ENCODE data around the gene DUOXA1. TPM values are rescaled to one million over a fixed set of nuclear protein-coding genes. Genes with fewer than 3 reads are reported as not detected.

The DUOXA1 gene
- polyA plus RNA-seq, 1 donor (not counting 4 experiments of a cell fraction or from before 2014, with no cell fraction given), result 15.1 TPM

DNA sequence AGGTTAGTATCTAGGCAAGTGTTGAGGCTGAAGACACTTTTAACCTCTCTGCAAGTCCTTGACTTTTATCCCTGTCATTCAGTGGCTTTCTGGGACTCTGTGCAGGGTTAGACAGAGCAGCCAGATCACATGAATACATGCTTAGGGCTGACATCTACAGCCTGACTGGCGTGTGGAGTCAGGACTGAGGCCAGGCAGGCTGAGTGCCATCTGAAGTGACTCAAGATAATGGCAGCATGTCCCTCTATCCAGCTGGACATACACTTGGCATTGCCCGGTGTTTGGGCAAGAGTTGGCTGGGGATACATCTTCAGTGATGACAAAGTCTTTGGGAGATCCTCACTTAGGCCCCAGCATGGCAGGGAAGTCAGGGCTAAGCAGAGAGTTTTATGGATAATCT lies 38.1 kb downstream of the DUOXA1 start:
- Histone ChIP-seq H3K79me2 (ENCODE audit: control insufficient read depth, insufficient read depth, low read length) (no peaks in the 10 kb centered on the region), H3K9me1 (ENCODE audit: control insufficient read depth, extremely low read depth, insufficient read depth, low read length) (no peaks in the 10 kb centered on the region), H3K4me3 (ENCODE audit: control insufficient read depth in 2 of 3, extremely low read depth in 1 of 3, insufficient read depth in 2 of 3, low read depth in 1 of 3, low read length in 3 of 3) (no peak overlapping the region), H3K4me2 (ENCODE audit: control insufficient read depth, extremely low read depth, insufficient read depth, low read depth, low read length) (no peak overlapping the region), H2AFZ (ENCODE audit: control insufficient read depth, low read length) (no peak overlapping the region), H3K9me3 (ENCODE audit: control insufficient read depth, low read depth, low read length) (no peaks in the 10 kb centered on the region), H4K20me1 (ENCODE audit: control insufficient read depth, extremely low read depth, insufficient read depth, low read length) (no peaks in the 10 kb centered on the region), H3K4me1 (ENCODE audit: control insufficient read depth, extremely low read depth, insufficient read depth, low read length) (no peaks in the 10 kb centered on the region), H3K36me3 (ENCODE audit: control insufficient read depth in 2 of 2, extremely low read depth in 1 of 2, insufficient read depth in 2 of 2, low read length in 2 of 2) (no peaks in the 10 kb centered on the region), H3K27me3 (ENCODE audit: control insufficient read depth, extremely low read depth, insufficient read depth, low read length) (peaks cover 10% of the 10 kb centered on the region), H3K9ac (ENCODE audit: control insufficient read depth, extremely low read depth, insufficient read depth, low read length) (no peak overlapping the region), H3K27ac (ENCODE audit: control insufficient read depth, insufficient read depth, low read length) (no peak overlapping the region)
- FAIRE-seq, result no peak
- TF ChIP-seq EZH2 (IDR thresholded peaks at IDR 0.05; ENCODE audit: low read length), result no peak
- TF ChIP-seq, protein P1, sequence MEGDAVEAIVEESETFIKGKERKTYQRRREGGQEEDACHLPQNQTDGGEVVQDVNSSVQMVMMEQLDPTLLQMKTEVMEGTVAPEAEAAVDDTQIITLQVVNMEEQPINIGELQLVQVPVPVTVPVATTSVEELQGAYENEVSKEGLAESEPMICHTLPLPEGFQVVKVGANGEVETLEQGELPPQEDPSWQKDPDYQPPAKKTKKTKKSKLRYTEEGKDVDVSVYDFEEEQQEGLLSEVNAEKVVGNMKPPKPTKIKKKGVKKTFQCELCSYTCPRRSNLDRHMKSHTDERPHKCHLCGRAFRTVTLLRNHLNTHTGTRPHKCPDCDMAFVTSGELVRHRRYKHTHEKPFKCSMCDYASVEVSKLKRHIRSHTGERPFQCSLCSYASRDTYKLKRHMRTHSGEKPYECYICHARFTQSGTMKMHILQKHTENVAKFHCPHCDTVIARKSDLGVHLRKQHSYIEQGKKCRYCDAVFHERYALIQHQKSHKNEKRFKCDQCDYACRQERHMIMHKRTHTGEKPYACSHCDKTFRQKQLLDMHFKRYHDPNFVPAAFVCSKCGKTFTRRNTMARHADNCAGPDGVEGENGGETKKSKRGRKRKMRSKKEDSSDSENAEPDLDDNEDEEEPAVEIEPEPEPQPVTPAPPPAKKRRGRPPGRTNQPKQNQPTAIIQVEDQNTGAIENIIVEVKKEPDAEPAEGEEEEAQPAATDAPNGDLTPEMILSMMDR (optimal IDR thresholded peaks at IDR 0.05 in 1 of 3, IDR thresholded peaks at IDR 0.05 in 1 of 3, conservative IDR thresholded peaks at IDR 0.05 in 1 of 3; ENCODE audit: extremely low read depth in 1 of 3, insufficient read depth in 2 of 3, low read length in 3 of 3), result no peak
- no peak for DNase-seq (ENCODE audit: low read depth, low spot score)
- dilution Hi-C loops (cut with MboI; ENCODE audit: extremely low pct_ligation_motif_present, low sequenced_read_pairs), result no loop called here

DNA sequence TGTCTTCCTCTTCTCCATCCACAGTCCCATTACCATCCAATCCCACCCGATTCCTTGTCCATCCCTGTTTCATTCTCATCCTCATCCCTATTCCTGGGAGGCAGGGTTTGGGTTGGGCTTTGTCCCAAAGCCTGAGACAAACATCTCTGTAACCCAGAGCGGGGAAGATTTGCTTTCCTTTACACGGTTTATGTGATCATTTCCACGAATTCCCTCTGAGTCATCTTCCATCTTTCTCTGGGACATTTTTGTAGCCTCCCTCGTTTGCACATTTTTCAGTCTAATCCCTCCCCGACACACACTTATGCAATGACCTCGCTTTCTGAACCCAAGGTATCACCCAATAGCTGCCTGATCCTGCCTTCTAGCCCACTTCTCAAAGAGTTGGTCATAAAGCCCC lies 38.5 kb downstream of the DUOXA1 start:
- DNase-seq (ENCODE audit: low read depth, low spot score) (no peak), FAIRE-seq (no peak)
- no peaks in the 10 kb centered on the region for H3K9me3 ChIP-seq (ENCODE audit: control insufficient read depth, low read depth, low read length)
- TF ChIP-seq, protein P1 (optimal IDR thresholded peaks at IDR 0.05 in 1 of 3, IDR thresholded peaks at IDR 0.05 in 1 of 3, conservative IDR thresholded peaks at IDR 0.05 in 1 of 3; ENCODE audit: extremely low read depth in 1 of 3, insufficient read depth in 2 of 3, low read length in 3 of 3), result no peak
- no peak for TF ChIP-seq EZH2 (IDR thresholded peaks at IDR 0.05; ENCODE audit: low read length)
- H3K4me2 ChIP-seq (ENCODE audit: control insufficient read depth, extremely low read depth, insufficient read depth, low read depth, low read length), result no peak overlapping the region
- no peaks in the 10 kb centered on the region for H3K79me2 ChIP-seq (ENCODE audit: control insufficient read depth, insufficient read depth, low read length)
- H3K27me3 ChIP-seq (ENCODE audit: control insufficient read depth, extremely low read depth, insufficient read depth, low read length), result peaks cover 10% of the 10 kb centered on the region
- no peak overlapping the region for H3K4me3 ChIP-seq (ENCODE audit: control insufficient read depth in 2 of 3, extremely low read depth in 1 of 3, insufficient read depth in 2 of 3, low read depth in 1 of 3, low read length in 3 of 3)
- no peaks in the 10 kb centered on the region for H4K20me1 ChIP-seq (ENCODE audit: control insufficient read depth, extremely low read depth, insufficient read depth, low read length)
- H3K9me1 ChIP-seq (ENCODE audit: control insufficient read depth, extremely low read depth, insufficient read depth, low read length), result no peaks in the 10 kb centered on the region
- no peak overlapping the region for H3K9ac ChIP-seq (ENCODE audit: control insufficient read depth, extremely low read depth, insufficient read depth, low read length)
- no peaks in the 10 kb centered on the region for H3K4me1 ChIP-seq (ENCODE audit: control insufficient read depth, extremely low read depth, insufficient read depth, low read length)
- dilution Hi-C loops (cut with MboI; ENCODE audit: extremely low pct_ligation_motif_present, low sequenced_read_pairs), result no loop called here
- no peak overlapping the region for H3K27ac ChIP-seq (ENCODE audit: control insufficient read depth, insufficient read depth, low read length)
- no peaks in the 10 kb centered on the region for H3K36me3 ChIP-seq (ENCODE audit: control insufficient read depth in 2 of 2, extremely low read depth in 1 of 2, insufficient read depth in 2 of 2, low read length in 2 of 2)
- no peak overlapping the region for H2AFZ ChIP-seq (ENCODE audit: control insufficient read depth, low read length)

Measured in keratinocyte (primary cell).